NCI-H2227 (cell line): Measurements from ENCODE around the gene RBM10.

Experiments
- DNase-seq: peaks from one replicate; lab custom pipeline; 2025; ENCODE audit not compliant: unreplicated experiment; lab: John Stamatoyannopoulos, UW

The RBM10 gene

DNA sequence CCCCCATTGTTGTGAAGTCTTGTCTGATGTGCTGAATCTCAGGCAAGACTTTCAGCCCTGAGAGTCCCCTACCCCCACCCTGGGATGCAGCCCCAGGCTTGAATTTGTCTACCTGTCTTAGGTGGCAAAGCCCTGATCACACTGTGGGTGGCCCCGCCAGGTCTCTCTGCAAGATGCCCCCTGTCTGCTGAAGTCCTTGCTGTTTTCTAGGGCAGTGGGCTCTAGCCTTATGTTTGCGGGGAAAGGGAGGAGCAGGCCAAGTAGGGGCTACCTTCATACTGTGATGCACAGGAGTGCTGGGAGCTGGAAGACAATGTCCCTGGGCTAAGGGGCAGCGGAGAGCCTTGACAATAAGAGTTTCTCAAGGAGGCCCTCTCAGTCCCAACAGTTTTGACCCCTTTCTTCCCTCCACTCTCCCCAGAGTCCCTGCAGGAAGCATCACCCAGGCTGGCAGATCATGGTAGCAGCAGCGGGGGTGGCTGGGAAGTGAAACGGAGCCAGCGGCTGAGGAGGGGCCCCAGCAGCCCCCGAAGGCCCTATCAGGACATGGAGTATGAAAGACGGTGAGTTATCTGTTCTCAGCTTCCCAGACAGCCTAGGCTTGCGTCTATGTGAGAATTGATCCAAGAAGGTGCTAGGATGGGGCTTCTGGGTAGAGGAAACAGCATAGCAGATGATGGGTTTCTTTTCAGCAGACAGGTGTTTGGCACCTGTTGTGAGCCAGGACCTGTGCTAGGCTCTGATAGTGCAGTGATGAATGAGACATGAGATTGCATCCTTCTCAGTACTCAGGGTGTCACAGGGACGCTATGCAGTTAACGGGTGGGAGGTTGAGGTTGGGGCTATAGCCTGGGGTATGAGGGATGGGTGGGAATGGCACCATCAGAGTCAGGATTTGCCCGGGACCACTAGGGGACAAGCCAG lies 2.2 kb downstream of the RBM10 start:
- DNase-seq = no peak

DNA sequence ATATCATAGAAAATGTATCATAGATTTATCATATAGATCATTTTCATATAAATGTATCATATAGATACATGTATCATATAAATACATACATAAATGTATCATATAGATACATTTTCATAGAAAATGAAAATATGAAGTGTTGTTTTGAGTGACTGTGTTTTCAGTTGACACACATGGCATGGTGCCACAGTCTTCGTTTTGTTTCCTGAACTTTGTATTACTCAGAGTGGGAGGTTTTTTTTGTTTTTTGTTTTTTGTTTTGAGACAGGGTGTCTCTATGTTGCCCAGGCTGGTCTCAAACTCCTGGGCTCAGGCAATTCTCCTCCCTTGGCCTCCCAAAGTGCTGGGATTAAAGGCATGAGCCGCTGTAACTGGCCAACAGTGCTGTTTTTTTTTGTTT lies 3.9 kb downstream of the RBM10 start:
- DNase-seq = no peak

DNA sequence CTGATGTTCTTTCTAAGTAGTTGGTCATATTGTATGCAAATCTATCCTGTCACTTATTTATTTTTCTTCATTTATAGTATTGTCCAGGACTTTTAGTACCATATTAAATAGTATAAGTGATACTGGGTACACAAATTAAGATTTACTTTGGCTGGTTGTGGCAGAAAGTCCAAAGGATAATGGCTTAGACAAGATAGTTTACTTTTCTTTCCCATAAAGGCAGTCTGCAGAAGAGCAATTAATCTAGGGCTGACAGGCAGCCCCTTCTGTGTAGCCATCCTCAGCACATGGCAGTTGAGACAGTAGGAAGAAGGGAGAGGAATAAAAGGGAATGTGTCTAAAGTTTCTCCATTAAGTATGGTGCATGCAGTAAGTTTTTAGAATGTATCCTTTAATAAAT lies 6.4 kb downstream of the RBM10 start:
- DNase-seq = no peak

DNA sequence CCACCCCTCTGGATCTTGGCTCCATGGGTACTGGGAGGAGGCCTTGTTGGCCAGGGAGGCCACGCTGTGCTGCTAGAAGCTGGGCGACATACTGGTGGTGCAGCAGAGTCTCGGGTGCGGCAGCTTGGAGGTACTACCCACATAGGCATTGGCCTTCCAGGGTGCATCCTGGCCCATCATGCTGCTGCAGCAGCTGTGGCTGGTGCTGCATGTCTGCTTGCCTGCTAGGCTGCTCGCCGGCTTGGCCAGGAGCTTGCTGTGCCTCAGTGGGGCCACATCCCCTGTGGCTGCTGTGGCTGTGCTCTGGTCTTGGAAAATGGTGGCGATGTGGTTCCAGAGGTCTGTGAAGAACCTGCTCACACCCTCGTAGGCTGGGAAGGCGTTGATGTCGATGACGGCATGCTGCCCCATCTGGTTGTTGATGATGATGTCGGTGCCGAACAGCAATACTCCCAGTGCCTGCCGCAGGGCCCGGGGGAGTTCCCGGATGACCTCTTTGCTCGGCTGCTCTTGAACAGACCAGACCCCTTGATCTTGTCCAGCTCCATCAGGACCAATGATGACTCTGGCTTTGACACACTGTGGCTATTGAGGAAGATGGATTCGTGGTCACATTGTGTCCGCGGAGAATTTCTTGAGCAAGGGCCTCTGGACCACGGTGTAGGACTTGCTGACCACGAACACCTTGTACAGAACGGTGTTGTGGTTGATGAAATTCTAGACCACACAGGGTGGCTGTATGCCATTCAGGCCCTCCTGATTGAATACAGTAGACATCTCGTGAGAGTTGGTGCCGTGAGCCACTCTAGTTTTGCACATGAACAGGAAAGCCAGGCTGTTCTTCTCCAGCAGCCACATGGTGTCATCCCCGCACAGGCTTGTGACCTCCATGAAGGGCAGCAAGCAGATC lies 11.8 kb downstream of the RBM10 start:
- no peak for DNase-seq

DNA sequence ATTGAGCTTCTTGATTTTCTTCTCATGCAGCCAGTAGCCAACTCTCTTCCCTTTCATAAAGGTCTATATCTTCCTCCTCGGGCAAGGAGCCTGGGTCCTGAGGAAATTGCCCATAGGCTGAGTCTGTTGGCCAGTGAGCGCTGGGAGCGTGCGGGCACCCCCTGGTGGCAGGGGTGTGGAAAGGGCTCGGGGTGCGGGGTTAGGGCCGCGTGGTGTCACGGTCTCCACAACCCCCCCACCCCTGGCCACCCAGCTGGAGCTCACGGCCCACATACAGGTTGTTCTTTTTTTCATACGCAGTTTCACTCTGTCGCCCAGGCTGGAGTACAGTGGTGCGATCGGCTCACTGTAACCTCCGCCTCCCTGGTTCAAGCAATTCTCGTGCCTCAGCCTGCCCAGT lies 13.1 kb downstream of the RBM10 start:
- no peak for DNase-seq

DNA sequence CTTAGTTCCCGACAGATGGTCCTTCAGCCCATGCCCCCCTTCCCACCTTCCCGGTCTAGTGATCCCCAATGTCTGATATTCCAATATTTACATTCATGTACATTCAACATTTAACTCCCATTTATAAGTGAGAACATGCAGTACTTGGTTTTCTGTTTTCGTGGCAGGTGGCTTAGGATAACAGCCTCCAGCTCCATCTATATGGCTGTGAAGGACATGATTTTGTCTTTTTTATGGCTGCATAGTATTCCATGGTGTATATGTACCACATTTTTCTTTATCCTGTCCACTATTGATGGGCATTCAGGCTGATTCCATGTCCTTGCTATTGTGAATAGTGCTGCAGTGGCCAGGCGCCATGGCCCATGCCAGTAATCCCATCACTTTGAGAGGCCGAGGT lies 13.8 kb downstream of the RBM10 start:
- no peak for DNase-seq

DNA sequence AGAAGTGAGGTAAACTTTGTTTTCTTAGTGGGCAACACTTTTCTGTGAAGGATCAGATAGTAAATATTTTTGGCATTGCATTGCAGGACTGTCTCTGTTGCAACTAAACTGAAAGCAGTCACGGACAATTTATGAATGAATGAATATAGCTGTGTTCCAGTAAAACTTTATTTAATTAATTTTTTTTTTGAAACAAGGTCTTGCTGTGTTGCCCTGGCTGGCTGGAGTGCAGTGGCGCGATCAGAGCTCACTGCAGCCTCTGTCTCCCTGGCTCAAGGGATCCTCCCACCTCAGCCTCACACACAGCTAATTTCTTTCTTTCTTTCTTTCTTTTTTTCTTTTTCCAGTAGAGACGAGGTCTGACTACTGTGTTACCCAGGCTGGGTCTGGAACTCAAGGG lies 15.8 kb downstream of the RBM10 start:
- DNase-seq = no peak

DNA sequence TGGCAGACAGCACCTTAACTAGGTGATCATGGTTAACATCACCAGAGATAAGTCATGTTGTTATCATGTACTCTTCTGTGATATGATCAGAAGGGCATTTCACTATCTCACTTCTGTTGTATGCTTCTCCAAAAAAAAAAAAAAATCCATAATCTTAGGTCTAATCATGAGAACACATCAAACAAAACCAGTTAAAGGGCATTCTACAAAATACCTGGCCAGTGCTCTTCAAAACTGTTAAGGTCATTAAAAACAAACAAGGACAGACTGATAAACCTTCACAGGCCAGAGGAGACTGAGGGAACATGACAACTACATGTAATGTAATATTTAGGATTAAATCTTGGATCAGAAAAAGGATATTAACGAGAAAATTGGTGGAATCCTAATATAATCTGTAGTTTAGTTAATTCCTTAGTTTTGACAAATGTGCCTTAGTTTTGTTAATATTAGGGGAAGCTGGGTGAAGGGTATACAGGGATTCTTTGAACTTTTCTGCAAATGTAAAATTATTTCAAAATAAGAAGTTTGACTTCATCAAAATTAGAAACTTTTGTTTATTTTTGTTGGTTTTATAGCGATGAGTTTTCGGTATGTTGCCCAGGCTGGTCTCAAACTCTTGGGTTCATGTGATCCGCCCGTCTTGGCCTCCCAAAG lies 18.0 kb downstream of the RBM10 start:
- no peak for DNase-seq

DNA sequence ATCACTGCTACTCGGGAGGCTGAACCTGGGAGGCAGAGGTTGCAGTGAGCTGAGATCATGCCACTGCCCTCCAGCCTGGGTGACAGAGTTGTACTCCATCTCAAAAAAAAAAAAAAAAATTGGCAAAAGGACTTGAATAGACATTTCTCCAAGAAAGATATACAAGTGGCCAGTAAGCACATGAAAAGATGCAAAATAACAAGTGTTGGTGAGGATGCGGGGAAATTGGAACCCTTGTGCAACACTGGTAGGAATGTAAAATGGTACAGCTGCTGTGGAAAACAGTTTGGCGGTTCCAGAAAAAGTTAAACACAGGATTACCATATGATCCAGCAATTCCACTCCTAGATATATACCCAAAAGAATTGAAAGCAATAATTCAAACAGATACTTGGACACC lies 19.4 kb downstream of the RBM10 start:
- no peak for DNase-seq

DNA sequence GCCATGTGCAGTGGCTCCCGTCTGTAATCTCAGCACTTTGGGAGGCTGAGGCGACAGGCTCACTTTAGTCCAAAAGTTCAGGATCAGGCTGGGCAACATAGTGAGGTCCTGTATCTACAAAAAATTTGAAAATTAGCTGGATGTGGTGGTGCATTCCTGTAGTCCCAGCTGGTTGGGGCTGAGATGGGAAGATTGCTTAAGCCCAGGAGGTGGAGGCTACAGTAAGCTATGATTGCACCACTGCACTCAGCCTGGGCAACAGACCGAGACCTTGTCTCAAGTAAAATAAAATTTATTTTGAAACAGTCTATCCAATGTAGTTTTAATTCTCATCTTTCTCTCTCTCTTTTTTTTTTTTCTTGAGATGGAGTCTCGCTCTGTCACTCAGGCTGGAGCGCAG lies 21.1 kb downstream of the RBM10 start:
- DNase-seq = no peak

DNA sequence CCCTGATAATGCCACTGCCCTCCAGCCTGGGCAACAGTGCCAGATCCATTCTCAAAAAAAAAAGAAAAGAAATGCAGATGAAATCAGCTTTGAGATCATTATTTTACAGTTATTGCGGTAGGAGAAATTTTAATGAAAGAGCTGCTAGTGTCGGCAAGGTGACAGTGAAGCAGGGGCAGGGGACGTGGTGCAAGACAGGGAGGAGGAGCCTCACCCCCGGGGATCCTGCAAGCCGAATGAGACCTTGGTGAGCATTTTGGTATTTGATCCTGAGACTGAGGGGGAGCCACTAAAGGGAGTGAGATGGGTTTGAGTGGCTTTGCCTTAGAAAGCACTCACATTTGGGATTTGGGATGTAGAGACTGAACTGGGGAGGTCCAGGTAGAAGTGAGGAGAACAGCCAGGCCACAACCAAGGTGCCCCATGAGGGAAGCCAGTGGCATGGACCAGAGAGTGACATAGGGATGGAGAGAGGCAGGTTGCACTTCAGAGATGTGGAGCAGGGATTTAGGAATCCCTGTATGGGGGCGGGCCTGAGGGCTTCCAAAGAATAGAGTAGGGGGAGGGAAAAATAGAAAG lies 23.6 kb downstream of the RBM10 start:
- DNase-seq = no peak

DNA sequence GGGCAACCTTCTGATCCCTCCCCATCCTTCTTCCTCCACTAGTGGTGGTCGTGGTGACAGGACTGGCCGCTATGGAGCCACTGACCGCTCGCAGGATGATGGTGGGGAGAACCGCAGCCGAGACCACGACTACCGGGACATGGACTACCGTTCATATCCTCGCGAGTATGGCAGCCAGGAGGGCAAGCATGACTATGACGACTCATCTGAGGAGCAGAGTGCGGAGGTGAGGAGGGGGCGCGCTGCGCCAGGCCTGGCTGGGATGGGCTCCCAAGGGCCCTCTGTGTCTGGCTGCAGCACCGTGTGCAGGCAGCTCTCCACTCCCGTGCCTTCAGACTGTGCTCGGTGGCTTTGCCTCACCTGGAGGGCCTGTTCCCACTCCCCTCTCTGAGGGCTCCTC lies 24.3 kb downstream of the RBM10 start:
- no peak for DNase-seq

DNA sequence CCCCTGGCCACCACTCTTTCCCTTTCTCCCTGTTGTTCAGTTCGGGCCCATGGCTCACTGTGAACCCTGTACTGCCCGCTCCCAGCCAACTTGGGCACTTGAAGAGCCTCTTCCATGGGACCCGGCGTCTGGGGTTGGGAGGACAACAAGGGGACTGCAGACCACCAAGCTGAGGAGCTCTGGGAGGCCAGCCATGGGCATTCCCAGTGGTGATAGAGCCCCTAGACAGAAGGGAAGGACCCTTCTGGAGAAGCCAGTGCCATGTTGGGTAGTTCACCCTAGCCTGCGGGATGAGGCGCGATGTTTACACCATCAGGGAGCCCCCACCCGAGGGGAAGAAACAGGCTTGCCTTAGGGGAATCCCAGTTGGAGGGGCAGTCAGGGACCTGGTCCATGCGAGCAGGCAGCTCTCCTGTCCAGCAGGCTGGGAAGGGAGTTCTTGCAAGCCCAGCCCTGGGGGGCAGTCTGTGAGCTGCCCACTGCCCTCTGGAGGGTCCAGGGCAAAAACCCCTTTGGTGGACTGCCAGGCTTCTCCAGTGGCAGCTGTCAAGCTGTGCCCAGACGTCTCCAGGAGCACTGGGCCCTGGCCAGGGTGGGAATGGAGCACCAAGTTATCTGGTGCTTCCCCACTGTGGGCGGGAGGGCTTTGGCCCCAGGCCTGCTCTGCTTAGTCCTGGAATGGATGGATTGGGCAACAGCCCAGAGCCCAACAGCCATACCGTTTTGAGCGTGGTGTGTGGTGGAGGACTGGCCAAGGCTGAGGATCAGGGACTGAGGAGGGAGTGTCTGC lies 24.9 kb downstream of the RBM10 start:
- DNase-seq = no peak

DNA sequence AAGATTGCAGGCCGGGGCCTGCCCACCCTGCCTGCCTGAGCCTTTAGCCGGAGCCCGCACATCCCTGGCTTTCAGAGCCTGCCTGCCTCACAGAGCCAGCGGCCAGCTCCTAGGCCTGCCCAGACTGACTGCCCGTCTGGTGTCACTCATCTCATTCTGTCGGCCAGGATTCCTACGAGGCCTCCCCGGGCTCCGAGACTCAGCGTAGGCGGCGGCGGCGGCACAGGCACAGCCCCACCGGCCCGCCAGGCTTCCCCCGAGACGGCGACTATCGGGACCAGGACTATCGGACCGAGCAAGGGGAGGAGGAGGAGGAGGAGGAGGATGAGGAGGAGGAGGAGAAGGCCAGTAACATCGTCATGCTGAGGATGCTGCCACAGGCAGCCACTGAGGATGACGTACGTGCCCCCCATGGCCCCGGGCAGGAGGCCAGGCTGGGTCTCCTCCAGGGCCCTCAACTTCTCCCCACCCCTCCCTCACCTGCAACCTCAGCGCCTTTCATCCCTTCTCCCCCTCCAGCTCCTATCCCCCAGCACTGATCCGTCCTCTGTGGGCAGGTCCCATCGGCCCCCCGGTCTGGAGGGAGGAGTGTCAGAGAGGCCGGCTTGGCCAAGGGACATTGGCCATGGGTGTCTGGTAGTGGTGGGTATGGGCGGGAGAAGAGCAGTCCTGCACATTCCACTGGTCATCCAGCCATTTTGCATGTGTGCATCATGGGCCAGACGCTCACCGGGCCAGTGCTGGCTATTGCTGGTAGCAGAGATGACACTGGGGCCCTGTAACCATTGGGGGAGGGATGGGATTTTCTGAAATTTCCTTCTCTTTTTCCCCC lies 26.1 kb downstream of the RBM10 start:
- no peak for DNase-seq

DNA sequence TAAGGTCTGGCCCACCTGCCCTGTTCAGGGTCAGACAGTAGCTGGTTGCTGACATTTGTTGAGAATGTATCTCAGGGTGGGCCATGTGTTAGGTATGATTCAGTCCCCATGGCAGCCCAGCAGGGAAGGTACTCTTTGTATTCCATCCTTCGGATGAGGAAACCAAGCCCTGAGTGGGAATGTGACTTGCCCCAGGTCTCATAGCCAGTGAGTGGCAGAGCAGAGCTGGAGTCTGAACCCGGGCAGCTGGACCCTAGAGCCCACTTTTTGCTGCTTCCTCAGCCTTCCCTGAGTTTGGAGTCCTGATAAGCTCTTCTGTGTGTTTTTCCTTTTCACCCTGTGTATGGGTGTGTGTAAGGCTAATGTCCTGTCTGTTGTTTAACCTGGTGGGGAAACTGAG lies 27.0 kb downstream of the RBM10 start:
- DNase-seq = no peak

DNA sequence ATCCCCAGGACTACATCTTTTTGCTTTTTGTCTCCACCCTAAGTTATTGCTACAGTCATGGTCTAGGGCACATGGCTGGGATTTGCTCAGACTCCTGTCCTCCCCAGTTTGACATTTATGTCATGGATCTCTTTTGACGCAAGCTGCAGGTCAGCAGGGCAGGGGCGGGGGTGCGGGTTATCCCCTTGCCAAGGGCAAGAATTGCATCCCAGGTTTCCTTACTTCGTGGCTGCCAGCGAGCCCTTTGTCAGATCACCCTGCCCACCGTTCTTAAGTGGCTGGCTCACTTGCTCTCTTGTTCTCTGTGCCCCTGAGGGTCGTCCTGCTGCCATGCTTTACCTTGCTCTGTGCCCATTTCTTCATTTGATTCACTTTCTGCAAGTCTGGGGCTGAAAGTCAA lies 27.5 kb downstream of the RBM10 start:
- no peak for DNase-seq

DNA sequence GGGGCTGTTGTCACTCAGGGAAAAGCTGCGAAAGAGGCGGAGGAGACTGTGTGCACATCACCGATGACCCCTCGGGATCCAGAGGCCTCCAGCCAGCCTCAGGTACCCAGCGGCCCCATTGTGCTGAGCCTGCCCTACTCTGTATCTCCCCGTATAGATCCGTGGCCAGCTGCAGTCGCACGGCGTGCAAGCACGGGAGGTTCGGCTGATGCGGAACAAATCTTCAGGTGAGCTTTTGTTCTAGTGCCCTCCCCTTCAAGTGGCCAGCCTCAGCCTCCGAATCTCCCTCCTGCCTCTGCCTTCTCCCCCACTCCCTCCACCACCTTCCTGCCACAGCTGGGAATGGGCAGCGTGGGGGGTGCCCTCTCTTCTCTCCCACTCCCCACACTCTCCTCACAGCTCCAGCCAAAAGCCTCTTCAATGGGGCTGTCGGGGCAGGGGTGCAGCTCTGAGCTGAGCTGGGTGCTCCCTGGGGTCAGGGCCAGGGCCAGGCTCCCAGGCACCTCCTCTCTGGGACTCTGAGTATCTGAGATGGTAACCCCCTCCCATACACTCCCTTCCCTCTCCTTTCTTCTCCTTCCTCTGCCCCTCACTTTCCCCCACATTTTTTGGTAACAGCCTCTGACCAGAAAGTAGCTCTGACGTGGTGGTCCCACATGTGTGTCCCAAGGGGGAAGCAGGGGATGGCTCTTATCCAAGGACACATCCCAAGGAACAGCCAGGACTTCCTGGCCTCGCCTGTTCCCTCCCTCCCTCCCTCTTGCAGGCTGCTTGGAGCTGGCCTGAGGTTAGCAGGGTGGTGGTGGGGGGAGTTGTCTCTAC lies 28.2 kb downstream of the RBM10 start:
- no peak for DNase-seq

DNA sequence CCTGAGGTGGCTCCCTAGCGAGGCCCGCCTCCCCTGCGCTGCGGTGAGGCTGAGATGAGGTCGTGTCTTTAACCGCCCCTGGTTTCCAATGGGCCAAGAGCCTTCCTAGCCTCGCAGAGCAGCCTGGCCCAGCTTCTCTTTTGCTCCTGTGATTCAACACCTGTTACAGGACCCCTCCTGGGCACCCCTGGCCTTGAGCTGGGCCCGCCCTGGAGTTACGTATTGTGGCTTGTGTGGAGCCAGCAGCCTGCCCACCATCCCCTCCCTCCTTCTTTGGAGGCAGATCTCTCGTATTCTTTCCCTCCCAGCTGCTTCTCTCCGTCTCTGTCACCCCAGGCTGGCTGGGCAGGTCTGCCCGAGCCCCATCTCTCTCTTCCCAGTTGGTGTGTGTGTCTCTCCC lies 29.4 kb downstream of the RBM10 start:
- no peak for DNase-seq
